CD4-positive, alpha-beta memory T cell (primary cell): ENCODE measurements around the gene KRTAP3-2. TPM values are rescaled to one million over a fixed set of nuclear protein-coding genes. Genes with fewer than 3 reads are reported as not detected.

Experiments
- CTCF ChIA-PET: fragments of 350-600 bp; sonication (Branson Sonifier 250); formaldehyde crosslinking; loops from one replicate; lab custom pipeline; 2021; ENCODE audit warnings: inconsistent platforms; ENCODE audit not compliant: partially characterized antibody; lab: Charles Lee
- POLR2A ChIA-PET: fragments of 350-600 bp; sonication (Branson Sonifier 250); formaldehyde crosslinking; loops from one replicate; lab custom pipeline; 2021; ENCODE audit not compliant: partially characterized antibody; lab: Charles Lee
- DNase-seq, 5 donors: peaks; one replicate each; pipeline versions ENCODE4 v3.0.0 to v3.0.0-alpha.2; 2020 to 2022; ENCODE audit warnings: mixed read lengths in 1 of 5
- H3K27ac ChIP-seq: one replicate; pipeline ENCODE4 v1.7.0; 2013; ENCODE audit warnings: low read depth, low read length
- H3K27me3 ChIP-seq: 2 replicates; pipeline ENCODE4 v1.7.0; 2013; ENCODE audit warnings: mild to moderate bottlenecking, low read length, moderate library complexity; ENCODE audit not compliant: insufficient read depth
- H3K36me3 ChIP-seq: 2 replicates; pipeline ENCODE4 v1.7.0; 2013; ENCODE audit warnings: mild to moderate bottlenecking, low read length, moderate library complexity; ENCODE audit not compliant: insufficient read depth
- H3K4me1 ChIP-seq: 2 replicates; pipeline ENCODE4 v1.7.0; 2013; ENCODE audit warnings: mild to moderate bottlenecking, low read length, moderate library complexity; ENCODE audit not compliant: insufficient read depth
- H3K4me3 ChIP-seq, 2 donors: one replicate each; pipeline ENCODE4 v1.7.0; 2013; ENCODE audit warnings: low read length in 2 of 2, mild to moderate bottlenecking in 1 of 2
- H3K9me3 ChIP-seq, 2 donors: one replicate each; pipeline ENCODE4 v1.7.0; 2013; ENCODE audit warnings: low read length in 2 of 2, control low read depth in 1 of 2; ENCODE audit not compliant: control insufficient read depth in 1 of 2
- H3K27ac Mint-ChIP-seq, 7 donors: one replicate each; pipeline ENCODE4 v1.8.0; 2020 to 2021; ENCODE audit warnings: mixed read lengths in 7 of 7, mild to moderate bottlenecking in 6 of 7, inconsistent platforms in 3 of 7, moderate library complexity in 3 of 7
- H3K27me3 Mint-ChIP-seq, 2 donors: one replicate each; pipeline ENCODE4 v1.8.0; 2020 to 2021; ENCODE audit warnings: mixed read lengths in 2 of 2
- H3K36me3 Mint-ChIP-seq, 2 donors: one replicate each; pipeline ENCODE4 v1.8.0; 2020 to 2021; ENCODE audit warnings: mixed read lengths in 2 of 2, inconsistent platforms in 1 of 2, mild to moderate bottlenecking in 1 of 2
- H3K4me1 Mint-ChIP-seq, 4 donors: one replicate each; pipeline ENCODE4 v1.8.0; 2020 to 2021; ENCODE audit warnings: mixed read lengths in 4 of 4, mild to moderate bottlenecking in 1 of 4
- H3K4me3 Mint-ChIP-seq, 8 donors: one replicate each; pipeline ENCODE4 v1.8.0; 2020 to 2021; ENCODE audit warnings: mixed read lengths in 8 of 8, mild to moderate bottlenecking in 7 of 8, moderate library complexity in 6 of 8, inconsistent platforms in 3 of 8
- H3K9me3 Mint-ChIP-seq, 8 donors: one replicate each; pipeline ENCODE4 v1.8.0; 2020 to 2021; ENCODE audit warnings: mixed read lengths in 8 of 8, mild to moderate bottlenecking in 5 of 8, inconsistent platforms in 3 of 8, moderate library complexity in 1 of 8
- intact Hi-C: fragments of 100-400 bp; cut with micrococcal nuclease; formaldehyde crosslinking; loops from one replicate; pipeline ENCODE4 v1.15.1; 2023
- polyA plus RNA-seq, 2 donors: library from polyadenylated mRNA; unstranded; fragments of 300-500 nt; fragmentation: Illumina TruSeq; gene quantifications; one replicate each; pipeline ENCODE4 v1.2.3, GENCODE V29; 2021
- total RNA-seq, 2 experiments: library from RNA; stranded (reverse); gene quantifications; one replicate each; pipeline ENCODE4 v1.2.3, GENCODE V29; 2021

Gene KRTAP3-2
- total and polyA plus RNA-seq, 4 experiments from 2014 or later = not detected

GRCh38 chr17:40981115-40981514 lies 18.6 kb downstream of the KRTAP3-2 start:
- no peaks in the 10 kb centered on the region for H3K4me1 Mint-ChIP-seq
- H3K27me3 ChIP-seq = peaks cover 6% of the 10 kb centered on the region
- ChIA-PET CTCF (no interaction called here), POLR2A (interaction anchor here (0.5 kb wide), 1 partner anchor 1838 kb away, joined by 3 read pairs; no protein-coding TSS in a partner anchor)
- no peak overlapping the region for H3K27ac Mint-ChIP-seq
- H3K36me3 Mint-ChIP-seq = no peaks in the 10 kb centered on the region
- no peaks in the 10 kb centered on the region for H3K4me1 ChIP-seq
- no peak for DNase-seq
- no peak overlapping the region for H3K27ac ChIP-seq
- H3K9me3 Mint-ChIP-seq = no peaks in the 10 kb centered on the region
- intact Hi-C loops = no loop called here
- no peaks in the 10 kb centered on the region for H3K36me3 ChIP-seq
- H3K4me3 Mint-ChIP-seq = no peak overlapping the region
- H3K27me3 Mint-ChIP-seq = peaks cover 12 to 20% of the 10 kb centered on the region in 2 donors
- H3K4me3 ChIP-seq = no peak overlapping the region
- no peaks in the 10 kb centered on the region for H3K9me3 ChIP-seq

GRCh38 chr17:40980596-40980995 lies 19.1 kb downstream of the KRTAP3-2 start:
- Histone ChIP-seq H3K9me3 (no peaks in the 10 kb centered on the region), H3K27ac (no peak overlapping the region), H3K36me3 (no peaks in the 10 kb centered on the region), H3K4me3 (no peak overlapping the region), H3K4me1 (no peaks in the 10 kb centered on the region), H3K27me3 (peaks cover 8% of the 10 kb centered on the region)
- Mint-ChIP-seq H3K4me3 (no peak overlapping the region), H3K4me1 (no peaks in the 10 kb centered on the region), H3K36me3 (no peaks in the 10 kb centered on the region), H3K27ac (no peak overlapping the region), H3K27me3 (peaks cover 12 to 20% of the 10 kb centered on the region in 2 donors), H3K9me3 (no peaks in the 10 kb centered on the region)
- DNase-seq = no peak
- intact Hi-C loops = no loop called here
- POLR2A ChIA-PET = interaction anchor here (0.5 kb wide), 1 partner anchor 1839 kb away, joined by 3 read pairs; no protein-coding TSS in a partner anchor
- CTCF ChIA-PET = no interaction called here

GRCh38 chr17:40980117-40980516 lies 19.6 kb downstream of the KRTAP3-2 start:
- CTCF ChIA-PET = no interaction called here
- Histone ChIP-seq H3K27ac (no peak overlapping the region), H3K9me3 (no peaks in the 10 kb centered on the region), H3K36me3 (no peaks in the 10 kb centered on the region), H3K4me3 (no peak overlapping the region), H3K27me3 (peaks cover 8% of the 10 kb centered on the region), H3K4me1 (no peaks in the 10 kb centered on the region)
- POLR2A ChIA-PET = no interaction called here
- intact Hi-C loops = no loop called here
- Mint-ChIP-seq H3K4me1 (no peaks in the 10 kb centered on the region), H3K27me3 (peaks cover 12 to 17% of the 10 kb centered on the region in 2 donors), H3K9me3 (no peaks in the 10 kb centered on the region), H3K4me3 (no peak overlapping the region), H3K36me3 (no peaks in the 10 kb centered on the region), H3K27ac (no peak overlapping the region)
- no peak for DNase-seq

GRCh38 chr17:40978575-40979151 lies 21.0 kb downstream of the KRTAP3-2 start:
- peaks cover 12 to 14% of the 10 kb centered on the region in 2 donors for H3K27me3 Mint-ChIP-seq
- intact Hi-C loops = no loop called here
- no peak for DNase-seq
- H3K27me3 ChIP-seq = peaks cover 8% of the 10 kb centered on the region
- H3K27ac Mint-ChIP-seq = no peak overlapping the region
- H3K4me1 ChIP-seq = no peaks in the 10 kb centered on the region
- no peaks in the 10 kb centered on the region for H3K36me3 ChIP-seq
- CTCF ChIA-PET = no interaction called here
- no peaks in the 10 kb centered on the region for H3K4me1 Mint-ChIP-seq
- POLR2A ChIA-PET = no interaction called here
- no peak overlapping the region for H3K4me3 Mint-ChIP-seq
- H3K9me3 Mint-ChIP-seq = no peaks in the 10 kb centered on the region
- no peaks in the 10 kb centered on the region for H3K36me3 Mint-ChIP-seq
- no peaks in the 10 kb centered on the region for H3K9me3 ChIP-seq
- H3K27ac ChIP-seq = no peak overlapping the region
- no peak overlapping the region for H3K4me3 ChIP-seq

DNA sequence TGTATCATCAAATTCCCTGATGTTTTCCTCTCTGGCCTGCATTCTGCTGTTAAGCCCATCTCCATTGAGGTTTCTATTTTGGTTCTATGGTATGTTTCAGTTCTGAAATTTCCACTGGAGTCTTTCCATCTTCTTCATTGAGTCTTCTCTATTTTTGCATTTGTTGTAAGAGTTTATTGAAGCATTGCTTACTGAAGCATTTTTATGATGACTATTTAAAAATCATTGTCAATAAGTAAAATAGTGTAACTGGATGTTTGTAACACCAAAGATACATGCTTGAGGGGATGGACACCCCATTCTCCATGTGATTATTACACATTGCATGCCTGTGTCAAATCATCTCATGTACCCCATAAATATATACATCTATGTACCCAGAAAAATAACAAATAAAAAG lies 24.2 kb downstream of the KRTAP3-2 start:
- ChIA-PET POLR2A (no interaction called here), CTCF (no interaction called here)
- Histone ChIP-seq H3K27me3 (peaks cover 8% of the 10 kb centered on the region), H3K9me3 (no peaks in the 10 kb centered on the region), H3K27ac (no peak overlapping the region), H3K4me1 (no peaks in the 10 kb centered on the region), H3K36me3 (no peaks in the 10 kb centered on the region), H3K4me3 (no peak overlapping the region)
- peaks cover 11 to 17% of the 10 kb centered on the region in 2 donors for H3K27me3 Mint-ChIP-seq
- H3K36me3 Mint-ChIP-seq = no peaks in the 10 kb centered on the region
- H3K4me3 Mint-ChIP-seq = no peak overlapping the region
- no peaks in the 10 kb centered on the region for H3K9me3 Mint-ChIP-seq
- no peaks in the 10 kb centered on the region for H3K4me1 Mint-ChIP-seq
- intact Hi-C loops = no loop called here
- no peak overlapping the region for H3K27ac Mint-ChIP-seq
- DNase-seq = no peak

DNA sequence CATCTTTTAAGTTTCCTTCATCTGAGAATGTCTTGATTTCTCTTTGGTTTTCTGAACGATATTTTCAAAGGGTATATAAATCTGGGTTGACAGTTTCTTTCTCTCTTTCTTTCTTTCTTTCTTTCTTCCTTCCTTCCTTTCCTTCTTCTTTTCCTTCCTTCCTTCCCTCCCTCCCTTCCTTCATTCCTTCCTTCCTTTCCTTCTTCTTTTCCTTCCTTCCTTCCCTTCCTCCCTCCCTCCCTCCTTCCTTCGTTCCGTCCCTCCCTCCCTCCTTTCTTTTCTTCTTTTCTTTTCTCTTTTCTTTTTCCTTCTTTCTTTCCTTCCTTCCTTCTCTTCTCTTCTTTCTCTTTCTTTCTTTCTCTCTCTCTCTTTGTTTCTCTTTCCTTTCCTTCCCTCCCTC lies 25.3 kb downstream of the KRTAP3-2 start:
- intact Hi-C loops = no loop called here
- CTCF ChIA-PET = no interaction called here
- Mint-ChIP-seq H3K27me3 (peaks cover 8 to 14% of the 10 kb centered on the region in 2 donors), H3K9me3 (no peaks in the 10 kb centered on the region), H3K4me3 (no peak overlapping the region), H3K4me1 (no peaks in the 10 kb centered on the region), H3K27ac (no peak overlapping the region), H3K36me3 (no peaks in the 10 kb centered on the region)
- POLR2A ChIA-PET = no interaction called here
- DNase-seq = no peak
- Histone ChIP-seq H3K36me3 (no peaks in the 10 kb centered on the region), H3K27ac (no peak overlapping the region), H3K4me1 (no peaks in the 10 kb centered on the region), H3K9me3 (no peaks in the 10 kb centered on the region), H3K4me3 (no peak overlapping the region), H3K27me3 (peaks cover 8% of the 10 kb centered on the region)

DNA sequence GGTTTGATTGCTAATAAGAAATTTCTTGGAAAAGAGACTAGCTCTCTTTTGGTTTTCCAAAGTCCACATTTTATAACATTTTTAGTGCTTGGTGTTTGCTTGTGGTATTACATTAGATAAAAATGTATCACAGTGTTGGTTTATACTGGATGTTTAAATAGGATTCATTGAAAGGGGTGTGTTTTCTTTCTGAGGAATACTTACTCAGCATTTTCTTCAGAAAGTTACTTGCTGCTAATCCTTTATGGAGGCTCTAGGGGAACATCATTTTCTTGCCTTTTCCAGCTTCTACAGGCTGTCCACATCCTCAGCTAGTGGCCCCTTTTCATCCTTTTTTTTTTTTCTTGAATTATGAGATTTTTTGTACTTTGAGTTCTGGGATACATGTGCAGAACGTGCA lies 32.1 kb downstream of the KRTAP3-2 start:
- H3K9me3 Mint-ChIP-seq = peaks cover 0 to 4% (median 0%) of the 10 kb centered on the region in 8 donors
- no peak overlapping the region for H3K4me3 ChIP-seq
- peaks cover 4 to 11% of the 10 kb centered on the region in 2 donors for H3K27me3 Mint-ChIP-seq
- no peak overlapping the region for H3K4me3 Mint-ChIP-seq
- CTCF ChIA-PET = no interaction called here
- no peaks in the 10 kb centered on the region for H3K9me3 ChIP-seq
- H3K4me1 ChIP-seq = no peaks in the 10 kb centered on the region
- no peak for DNase-seq
- H3K36me3 Mint-ChIP-seq = no peaks in the 10 kb centered on the region
- no peaks in the 10 kb centered on the region for H3K36me3 ChIP-seq
- POLR2A ChIA-PET = no interaction called here
- H3K27me3 ChIP-seq = no peaks in the 10 kb centered on the region
- intact Hi-C loops = no loop called here
- no peak overlapping the region for H3K27ac Mint-ChIP-seq
- H3K4me1 Mint-ChIP-seq = peaks cover 0 to 3% (median 0%) of the 10 kb centered on the region in 4 donors
- H3K27ac ChIP-seq = no peak overlapping the region
